GM12874 (cell line): Measurements from ENCODE around the gene FAIM2.

Experiments
- CTCF ChIP-seq: IDR thresholded peaks from 2 replicates; pipeline ENCODE4 v1.5.1; 2011; ENCODE audit warnings: low read depth, mild to moderate bottlenecking, control low read depth, low read length, moderate library complexity; ENCODE audit not compliant: insufficient read depth

Gene FAIM2

GRCh38 chr12:49928471-49928870, 24.8 kb upstream of the FAIM2 start:
- no peak for TF ChIP-seq CTCF

GRCh38 chr12:49925433-49926204, 21.9 kb upstream of the FAIM2 start:
- no peak for TF ChIP-seq CTCF

- no peak for TF ChIP-seq CTCF
Observed at GRCh38 chr12:49924628-49925246, 21.0 kb upstream of the FAIM2 start.

GRCh38 chr12:49923880-49924556, 20.3 kb upstream of the FAIM2 start:
- no peak for TF ChIP-seq CTCF

GRCh38 chr12:49923035-49923644, 19.4 kb upstream of the FAIM2 start:
- TF ChIP-seq CTCF = no peak

- TF ChIP-seq CTCF = no peak
Observed at GRCh38 chr12:49922349-49923034, 18.8 kb upstream of the FAIM2 start.
